Choroid plexus epithelial cell (primary cell): ENCODE results near the gene PPM1A.
A peak's percentile ranks its signal among the peaks of the same experiment; 100 is the strongest.

ENCODE experiments used
- DNase-seq: peaks from one replicate; pipeline ENCODE4 v3.0.0-alpha.2; 2010; ENCODE audit warnings: low read depth
- H3K4me3 ChIP-seq: 2 replicates; pipeline ENCODE4 v1.5.1; 2011; ENCODE audit warnings: low read depth, mild to moderate bottlenecking, control low read depth, low read length, moderate library complexity
- TF ChIP-seq, protein P1 (sequence below): conservative IDR thresholded peaks from 2 replicates; pipeline ENCODE4 v1.5.1; 2011; ENCODE audit warnings: low read depth, mild to moderate bottlenecking, control low read depth, inconsistent platforms, low read length, moderate library complexity

Gene PPM1A

DNA sequence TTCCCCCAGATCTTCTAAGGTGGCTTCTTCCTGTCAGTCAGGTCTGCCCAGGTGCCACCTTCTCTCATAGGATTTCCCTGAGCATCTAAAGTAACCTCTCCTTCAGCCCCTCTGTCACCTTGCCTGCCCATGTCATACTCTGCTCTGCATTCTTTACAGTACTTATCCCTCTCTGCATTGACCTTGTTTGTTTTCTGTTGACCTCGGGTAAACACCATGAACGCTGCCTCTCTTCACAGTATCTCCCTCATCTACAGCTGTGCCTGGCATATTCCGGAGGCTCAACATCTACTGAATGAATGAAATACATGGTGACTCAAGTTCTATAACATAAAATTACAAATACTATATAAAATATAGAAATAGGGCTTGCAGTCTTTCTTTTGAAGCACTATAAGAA, 10.1 kb upstream of the PPM1A start:
- DNase-seq: no peak
- TF ChIP-seq, protein P1, sequence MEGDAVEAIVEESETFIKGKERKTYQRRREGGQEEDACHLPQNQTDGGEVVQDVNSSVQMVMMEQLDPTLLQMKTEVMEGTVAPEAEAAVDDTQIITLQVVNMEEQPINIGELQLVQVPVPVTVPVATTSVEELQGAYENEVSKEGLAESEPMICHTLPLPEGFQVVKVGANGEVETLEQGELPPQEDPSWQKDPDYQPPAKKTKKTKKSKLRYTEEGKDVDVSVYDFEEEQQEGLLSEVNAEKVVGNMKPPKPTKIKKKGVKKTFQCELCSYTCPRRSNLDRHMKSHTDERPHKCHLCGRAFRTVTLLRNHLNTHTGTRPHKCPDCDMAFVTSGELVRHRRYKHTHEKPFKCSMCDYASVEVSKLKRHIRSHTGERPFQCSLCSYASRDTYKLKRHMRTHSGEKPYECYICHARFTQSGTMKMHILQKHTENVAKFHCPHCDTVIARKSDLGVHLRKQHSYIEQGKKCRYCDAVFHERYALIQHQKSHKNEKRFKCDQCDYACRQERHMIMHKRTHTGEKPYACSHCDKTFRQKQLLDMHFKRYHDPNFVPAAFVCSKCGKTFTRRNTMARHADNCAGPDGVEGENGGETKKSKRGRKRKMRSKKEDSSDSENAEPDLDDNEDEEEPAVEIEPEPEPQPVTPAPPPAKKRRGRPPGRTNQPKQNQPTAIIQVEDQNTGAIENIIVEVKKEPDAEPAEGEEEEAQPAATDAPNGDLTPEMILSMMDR: no peak
- H3K4me3 ChIP-seq: no peak overlapping the region

DNA sequence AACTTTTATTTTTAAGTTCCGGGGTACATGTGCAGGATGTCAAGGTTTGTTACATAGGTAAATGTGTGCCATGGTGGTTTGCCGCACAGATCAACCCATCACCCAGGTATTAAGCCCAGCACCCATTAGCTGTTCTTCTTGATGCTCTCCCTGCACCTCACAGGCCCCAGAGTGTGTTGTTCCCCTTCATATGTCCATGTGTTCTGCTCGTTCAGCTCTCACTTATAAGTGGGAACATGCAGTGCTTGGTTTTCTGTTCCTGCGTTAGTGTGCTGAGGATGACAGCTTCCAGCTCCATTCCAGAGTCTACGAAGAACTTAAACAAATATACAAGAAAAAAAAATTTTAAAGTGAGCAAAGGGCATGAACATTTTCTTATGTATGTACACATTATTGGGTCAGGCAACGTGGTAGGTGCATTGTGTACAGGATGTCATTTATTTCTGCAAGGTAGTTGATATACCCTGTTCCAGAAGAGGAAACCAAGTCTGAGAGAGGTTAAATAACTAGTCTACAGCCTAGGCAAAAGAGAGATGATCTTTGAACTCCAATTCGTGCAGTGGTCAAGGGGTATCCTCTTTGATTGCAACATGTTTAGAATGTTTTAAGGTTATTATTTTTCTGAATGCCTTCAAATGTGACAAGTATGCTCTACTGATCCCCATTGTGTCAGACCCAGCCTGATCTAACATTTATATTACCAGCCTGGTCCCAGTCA, 8.7 kb upstream of the PPM1A start:
- no peak for DNase-seq
- no peak overlapping the region for H3K4me3 ChIP-seq
- TF ChIP-seq, protein P1: no peak

DNA sequence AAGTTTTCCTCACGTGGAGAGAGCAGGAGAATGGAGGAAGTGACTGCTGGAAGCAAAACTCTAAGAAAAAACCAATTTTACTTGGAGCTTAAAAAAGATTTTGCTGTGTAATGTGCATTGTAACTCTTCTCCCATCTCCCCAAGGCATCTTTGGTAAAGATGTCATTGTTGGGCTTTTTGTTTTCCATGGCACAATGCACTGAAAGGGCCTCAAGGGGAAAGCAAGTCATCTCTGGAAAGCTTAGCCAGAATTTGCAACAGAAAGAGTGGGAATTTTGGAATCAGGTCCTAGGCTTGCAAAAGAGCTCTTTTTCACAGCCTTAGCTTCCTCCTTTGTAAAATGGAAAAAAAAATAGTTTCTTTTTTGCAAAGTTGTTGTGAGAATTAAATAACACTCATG, 7.9 kb upstream of the PPM1A start:
- H3K4me3 ChIP-seq: no peak overlapping the region
- TF ChIP-seq, protein P1: no peak
- no peak for DNase-seq

DNA sequence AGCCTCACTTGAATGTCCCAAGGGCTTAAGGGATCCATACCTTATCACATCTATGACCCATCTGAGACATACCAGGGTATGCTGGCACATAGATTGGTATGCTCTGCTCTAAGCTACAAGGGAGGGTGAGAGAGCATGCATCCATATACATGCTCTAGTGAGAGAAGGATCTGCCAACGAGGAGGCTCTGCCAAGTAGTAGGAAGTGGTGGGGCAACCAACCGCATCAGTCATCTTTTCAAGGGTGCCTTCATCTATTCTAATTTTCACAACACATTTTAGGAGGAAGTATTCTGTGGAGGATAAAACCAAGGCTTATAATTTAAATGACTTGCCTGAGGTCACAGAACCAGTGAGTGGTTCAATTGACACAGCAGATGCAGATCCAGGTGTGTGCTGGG, 6.6 kb upstream of the PPM1A start:
- TF ChIP-seq, protein P1: no peak
- no peak overlapping the region for H3K4me3 ChIP-seq
- no peak for DNase-seq

DNA sequence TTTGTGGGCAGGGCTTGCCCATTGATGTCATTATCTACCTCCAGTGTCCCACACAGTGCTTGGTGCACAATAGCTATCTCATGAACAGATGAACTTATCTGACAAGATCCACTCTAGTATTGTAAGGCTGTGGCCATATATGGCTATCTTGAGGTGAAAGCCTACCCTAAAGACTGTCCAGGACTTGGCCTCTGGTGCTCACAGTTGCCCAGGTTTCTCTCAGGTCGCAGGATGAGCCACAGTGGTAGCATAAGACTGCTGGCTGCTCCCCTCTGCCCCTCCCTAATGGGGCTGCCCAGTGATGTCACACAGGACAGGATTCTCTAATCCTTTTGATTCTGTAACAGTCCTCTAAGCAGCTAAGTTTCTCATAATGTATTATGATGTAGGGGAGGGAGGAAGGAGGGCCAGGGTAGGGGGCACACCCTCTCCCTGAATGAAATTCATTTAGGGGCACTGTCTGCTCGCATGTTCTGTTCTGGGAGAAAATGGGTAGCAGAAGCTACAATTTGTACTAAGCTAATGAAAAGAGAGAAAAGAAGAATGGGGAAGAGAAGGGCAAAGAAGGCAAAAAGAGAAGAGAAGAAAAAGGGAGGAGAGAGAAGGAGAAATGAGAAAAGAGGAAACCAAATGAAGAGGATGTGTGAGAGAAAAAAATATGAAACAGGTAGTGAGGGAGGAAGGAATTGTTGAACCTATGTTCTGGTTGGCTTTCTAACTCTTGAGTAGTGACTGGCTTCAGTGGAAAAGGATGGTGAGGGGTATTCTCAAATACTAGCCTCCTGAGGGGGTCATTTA, 3.4 kb upstream of the PPM1A start:
- DNase-seq: no peak
- no peak overlapping the region for H3K4me3 ChIP-seq
- TF ChIP-seq, protein P1: no peak

DNA sequence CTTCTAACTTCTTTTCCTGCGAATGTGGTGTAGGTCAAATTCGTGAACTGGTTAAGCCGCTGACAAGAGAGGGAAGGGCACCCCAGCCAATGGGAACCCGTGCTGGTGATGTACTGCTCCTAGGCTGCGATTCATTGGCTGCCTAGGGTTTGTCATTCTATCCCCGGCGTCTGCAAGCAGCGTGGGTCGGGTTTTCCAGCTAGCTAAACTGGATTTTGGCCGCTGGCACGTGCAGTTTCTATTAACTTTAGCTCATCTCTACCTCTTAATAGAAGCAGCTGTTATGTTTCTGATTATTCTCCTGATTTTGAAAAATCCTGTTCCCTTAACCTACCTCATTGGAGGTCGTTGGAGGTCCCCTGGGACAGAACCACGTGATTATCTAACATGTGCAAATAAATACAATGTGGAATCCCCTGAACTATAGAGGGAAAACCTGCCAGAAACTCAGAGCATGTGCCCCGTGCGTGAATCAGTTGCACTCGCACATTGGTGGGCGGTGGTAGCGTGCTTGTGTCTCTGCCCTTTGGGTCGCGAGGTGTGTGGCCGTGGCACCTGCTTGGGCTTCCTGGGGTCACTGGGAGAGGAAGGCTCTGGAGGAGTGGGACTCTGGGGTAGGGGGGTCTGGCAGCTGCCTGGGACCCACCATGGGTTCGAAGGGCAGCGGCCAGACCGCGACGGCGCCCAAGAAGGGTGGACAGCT, 876 bp upstream of the PPM1A start:
- TF ChIP-seq, protein P1: no peak
- H3K4me3 ChIP-seq: peak overlapping the region; percentile 74
- peak; percentile 97 for DNase-seq
